ENCODE data around the gene CLEC10A. TPM values are rescaled to one million over a fixed set of nuclear protein-coding genes. Genes with fewer than 3 reads are reported as not detected.

CLEC10A gene
- total and polyA plus RNA-seq, 2 donors (not counting 1 experiment from before 2014, with no cell fraction given): not detected

DNA sequence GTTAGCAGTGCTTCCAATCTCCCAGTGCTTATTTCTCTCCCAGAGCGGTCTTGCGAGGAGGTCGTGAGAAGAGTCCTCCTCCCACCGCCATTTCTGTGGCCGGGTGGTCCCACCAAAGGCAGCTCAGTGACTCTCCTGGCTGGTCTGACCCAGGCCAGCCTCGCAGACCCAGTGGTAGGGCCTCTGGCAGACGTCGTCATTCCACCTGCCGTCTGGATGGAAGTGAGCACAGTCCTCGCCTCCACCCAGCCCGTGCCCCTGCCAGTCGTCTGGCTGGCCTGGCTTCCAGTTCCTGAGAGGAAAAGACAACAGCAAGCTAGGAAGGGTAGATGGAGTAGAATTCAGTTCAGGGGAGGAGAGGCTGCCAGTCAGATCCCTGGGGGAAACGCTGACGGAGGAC, 5.1 kb downstream of the CLEC10A start:
- H3K4me3 ChIP-seq (replicated peaks in 1 of 4; ENCODE audit: control extremely low read depth in 1 of 4, insufficient read depth in 1 of 4, low read depth in 3 of 4, low read length in 4 of 4): no peak overlapping the region
- H3K4me2 ChIP-seq (ENCODE audit: extremely low read depth, insufficient read depth, low read length): no peak overlapping the region
- no peaks in the 10 kb centered on the region for H3K9me3 ChIP-seq (ENCODE audit: control insufficient read depth, insufficient read depth, low read depth, low read length)
- no peak overlapping the region for H2AFZ ChIP-seq (ENCODE audit: low read length)
- no peaks in the 10 kb centered on the region for H3K4me1 ChIP-seq (ENCODE audit: control insufficient read depth, extremely low read depth, insufficient read depth, low read length)
- H3K36me3 ChIP-seq (ENCODE audit: control insufficient read depth, insufficient read depth, low read length): no peaks in the 10 kb centered on the region
- DNase-seq (ENCODE audit: low read depth in 2 of 2): no peak
- H3K27ac ChIP-seq (ENCODE audit: insufficient read depth, low read length): no peak overlapping the region
- TF ChIP-seq, protein P1, sequence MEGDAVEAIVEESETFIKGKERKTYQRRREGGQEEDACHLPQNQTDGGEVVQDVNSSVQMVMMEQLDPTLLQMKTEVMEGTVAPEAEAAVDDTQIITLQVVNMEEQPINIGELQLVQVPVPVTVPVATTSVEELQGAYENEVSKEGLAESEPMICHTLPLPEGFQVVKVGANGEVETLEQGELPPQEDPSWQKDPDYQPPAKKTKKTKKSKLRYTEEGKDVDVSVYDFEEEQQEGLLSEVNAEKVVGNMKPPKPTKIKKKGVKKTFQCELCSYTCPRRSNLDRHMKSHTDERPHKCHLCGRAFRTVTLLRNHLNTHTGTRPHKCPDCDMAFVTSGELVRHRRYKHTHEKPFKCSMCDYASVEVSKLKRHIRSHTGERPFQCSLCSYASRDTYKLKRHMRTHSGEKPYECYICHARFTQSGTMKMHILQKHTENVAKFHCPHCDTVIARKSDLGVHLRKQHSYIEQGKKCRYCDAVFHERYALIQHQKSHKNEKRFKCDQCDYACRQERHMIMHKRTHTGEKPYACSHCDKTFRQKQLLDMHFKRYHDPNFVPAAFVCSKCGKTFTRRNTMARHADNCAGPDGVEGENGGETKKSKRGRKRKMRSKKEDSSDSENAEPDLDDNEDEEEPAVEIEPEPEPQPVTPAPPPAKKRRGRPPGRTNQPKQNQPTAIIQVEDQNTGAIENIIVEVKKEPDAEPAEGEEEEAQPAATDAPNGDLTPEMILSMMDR (conservative IDR thresholded peaks at IDR 0.05 in 1 of 2, IDR thresholded peaks at IDR 0.05 in 1 of 2; ENCODE audit: low read depth in 1 of 2, low read length in 2 of 2): no peak
- no peak for TF ChIP-seq EZH2 (IDR thresholded peaks at IDR 0.05; ENCODE audit: low read length, missing control alignments)
- H3K79me2 ChIP-seq (ENCODE audit: control insufficient read depth, insufficient read depth, low read length): no peaks in the 10 kb centered on the region
- no peak overlapping the region for H3K9ac ChIP-seq (ENCODE audit: insufficient read depth, low read length)
- H4K20me1 ChIP-seq (ENCODE audit: control insufficient read depth, extremely low read depth, insufficient read depth, low read length): no peaks in the 10 kb centered on the region
- H3K27me3 ChIP-seq (ENCODE audit: control insufficient read depth, insufficient read depth, low read length): peaks cover 3% of the 10 kb centered on the region

DNA sequence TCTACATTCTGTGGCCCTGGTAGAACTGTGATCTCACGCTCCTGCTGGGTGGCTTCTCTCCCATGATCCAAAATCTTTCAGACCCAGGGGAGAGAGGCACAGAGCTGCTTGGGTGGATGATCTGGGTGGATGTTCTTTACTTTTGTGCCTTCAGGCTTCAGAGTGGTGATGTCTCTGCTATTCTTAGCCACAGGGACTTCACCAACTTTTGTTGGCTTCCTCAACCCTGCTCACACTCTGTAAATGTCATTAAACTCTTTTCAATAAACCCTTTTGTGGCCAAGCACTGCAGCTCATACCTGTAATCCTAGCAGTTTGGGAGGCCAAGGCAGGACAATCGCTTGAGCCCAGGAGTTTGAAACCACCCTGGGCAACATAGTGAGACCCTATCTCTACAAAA, 7.6 kb downstream of the CLEC10A start:
- DNase-seq (ENCODE audit: low read depth in 2 of 2): no peak
- Histone ChIP-seq H4K20me1 (ENCODE audit: control insufficient read depth, extremely low read depth, insufficient read depth, low read length) (no peaks in the 10 kb centered on the region), H3K36me3 (ENCODE audit: control insufficient read depth, insufficient read depth, low read length) (no peaks in the 10 kb centered on the region), H3K4me2 (ENCODE audit: extremely low read depth, insufficient read depth, low read length) (no peak overlapping the region), H3K79me2 (ENCODE audit: control insufficient read depth, insufficient read depth, low read length) (no peaks in the 10 kb centered on the region), H3K4me1 (ENCODE audit: control insufficient read depth, extremely low read depth, insufficient read depth, low read length) (no peaks in the 10 kb centered on the region), H3K4me3 (replicated peaks in 1 of 4; ENCODE audit: control extremely low read depth in 1 of 4, insufficient read depth in 1 of 4, low read depth in 3 of 4, low read length in 4 of 4) (no peak overlapping the region), H3K9me3 (ENCODE audit: control insufficient read depth, insufficient read depth, low read depth, low read length) (no peaks in the 10 kb centered on the region), H3K9ac (ENCODE audit: insufficient read depth, low read length) (no peak overlapping the region), H3K27me3 (ENCODE audit: control insufficient read depth, insufficient read depth, low read length) (peaks cover 3% of the 10 kb centered on the region), H3K27ac (ENCODE audit: insufficient read depth, low read length) (no peak overlapping the region), H2AFZ (ENCODE audit: low read length) (no peak overlapping the region)
- no peak for TF ChIP-seq EZH2 (IDR thresholded peaks at IDR 0.05; ENCODE audit: low read length, missing control alignments)
- TF ChIP-seq, protein P1 (conservative IDR thresholded peaks at IDR 0.05 in 1 of 2, IDR thresholded peaks at IDR 0.05 in 1 of 2; ENCODE audit: low read depth in 1 of 2, low read length in 2 of 2): no peak

DNA sequence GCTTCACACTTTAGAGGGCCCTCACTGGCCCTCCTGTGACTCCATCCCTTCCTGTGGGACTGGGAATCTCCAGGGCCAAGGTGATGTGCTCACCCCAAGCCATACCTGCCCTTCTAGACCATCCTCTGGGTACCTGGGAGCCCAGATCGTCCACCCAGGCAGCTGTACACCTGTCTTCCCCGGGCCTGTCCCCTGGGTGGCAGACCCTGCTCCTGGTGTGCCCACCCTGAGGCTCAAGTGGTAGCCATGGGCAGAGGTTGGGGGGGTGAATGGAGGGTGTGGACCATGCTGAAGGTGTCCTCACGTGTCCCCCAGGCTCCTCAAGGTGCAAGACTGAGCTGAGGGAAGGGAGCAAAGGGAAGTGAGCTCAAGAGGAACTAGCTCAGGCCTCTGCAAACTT, 9.3 kb downstream of the CLEC10A start:
- H3K4me3 ChIP-seq (replicated peaks in 1 of 4; ENCODE audit: control extremely low read depth in 1 of 4, insufficient read depth in 1 of 4, low read depth in 3 of 4, low read length in 4 of 4): no peak overlapping the region
- no peaks in the 10 kb centered on the region for H3K36me3 ChIP-seq (ENCODE audit: control insufficient read depth, insufficient read depth, low read length)
- no peak for TF ChIP-seq EZH2 (IDR thresholded peaks at IDR 0.05; ENCODE audit: low read length, missing control alignments)
- TF ChIP-seq, protein P1 (conservative IDR thresholded peaks at IDR 0.05 in 1 of 2, IDR thresholded peaks at IDR 0.05 in 1 of 2; ENCODE audit: low read depth in 1 of 2, low read length in 2 of 2): no peak
- no peaks in the 10 kb centered on the region for H3K4me1 ChIP-seq (ENCODE audit: control insufficient read depth, extremely low read depth, insufficient read depth, low read length)
- no peaks in the 10 kb centered on the region for H3K79me2 ChIP-seq (ENCODE audit: control insufficient read depth, insufficient read depth, low read length)
- no peak overlapping the region for H2AFZ ChIP-seq (ENCODE audit: low read length)
- H3K27me3 ChIP-seq (ENCODE audit: control insufficient read depth, insufficient read depth, low read length): peaks cover 3% of the 10 kb centered on the region
- no peak overlapping the region for H3K9ac ChIP-seq (ENCODE audit: insufficient read depth, low read length)
- H4K20me1 ChIP-seq (ENCODE audit: control insufficient read depth, extremely low read depth, insufficient read depth, low read length): no peaks in the 10 kb centered on the region
- H3K9me3 ChIP-seq (ENCODE audit: control insufficient read depth, insufficient read depth, low read depth, low read length): no peaks in the 10 kb centered on the region
- no peak overlapping the region for H3K27ac ChIP-seq (ENCODE audit: insufficient read depth, low read length)
- no peak overlapping the region for H3K4me2 ChIP-seq (ENCODE audit: extremely low read depth, insufficient read depth, low read length)
- no peak for DNase-seq (ENCODE audit: low read depth in 2 of 2)

Measured in fibroblast of lung (primary cell).